IMR-90 (cell line): ENCODE measurements around the gene PDE4B. TPM values are rescaled to one million over a fixed set of nuclear protein-coding genes. Genes with fewer than 3 reads are reported as not detected.

Source experiments
- ATAC-seq: fragments of 200-7000 bp; cut with Tn5 transposase; 2 replicates; pipeline ENCODE4 v1.9.1; 2020; ENCODE audit warnings: low read depth, mild to moderate bottlenecking, moderate library complexity
- BruUV-seq: library from RNA; stranded (reverse); fragments of 400-500 nt; replicated peaks from 2 replicates; lab custom pipeline; 2021; lab: Mats Ljungman, UMichigan
- CTCF ChIA-PET: fragments of 300-600 bp; formaldehyde crosslinking; extraction: SDS; loops from one replicate; lab custom pipeline; 2021; ENCODE audit warnings: antibody characterized with exemption; lab: Yijun Ruan, JAX
- POLR2A ChIA-PET: fragments of 300-600 bp; sonication (Branson Sonifier 250); formaldehyde crosslinking; loops from one replicate; lab custom pipeline; 2022; ENCODE audit warnings: antibody characterized with exemption; ENCODE audit not compliant: unreplicated experiment; lab: Charles Lee
- DNase-seq: peaks from one replicate; pipeline ENCODE4 v3.0.0; 2013
- H2AFZ ChIP-seq: replicated peaks from 2 replicates; pipeline ENCODE3; 2013; ENCODE audit warnings: low read length, mild to moderate bottlenecking; ENCODE audit not compliant: poor library complexity
- H2AK5ac ChIP-seq: 2 replicates; pipeline ENCODE4 v1.6.1; 2013; ENCODE audit warnings: low read depth, low read length, inconsistent platforms
- H2AK9ac ChIP-seq: replicated peaks from 2 replicates; pipeline ENCODE3; 2013; ENCODE audit warnings: mild to moderate bottlenecking, low read depth, low read length, moderate library complexity; ENCODE audit not compliant: poor library complexity
- H2BK120ac ChIP-seq: 2 replicates; pipeline ENCODE4 v1.6.1; 2013; ENCODE audit warnings: low read depth, low read length, inconsistent platforms
- H2BK15ac ChIP-seq: 3 replicates; pipeline ENCODE4 v1.6.1; 2013; ENCODE audit warnings: low read depth, low read length, inconsistent platforms
- H2BK20ac ChIP-seq: 2 replicates; pipeline ENCODE4 v1.6.1; 2013; ENCODE audit warnings: low read depth, mild to moderate bottlenecking, inconsistent platforms, low read length, moderate library complexity
- H2BK5ac ChIP-seq: 2 replicates; pipeline ENCODE4 v1.6.1; 2013; ENCODE audit warnings: mild to moderate bottlenecking, low read depth, low read length, inconsistent platforms; ENCODE audit not compliant: poor library complexity, severe bottlenecking
- H3K14ac ChIP-seq: replicated peaks from 2 replicates; pipeline ENCODE4 v1.6.1; 2013; ENCODE audit warnings: low read depth, low read length, inconsistent platforms
- H3K18ac ChIP-seq: 2 replicates; pipeline ENCODE4 v1.6.1; 2013; ENCODE audit warnings: low read depth, low read length, control low read depth
- H3K23ac ChIP-seq: 2 replicates; pipeline ENCODE4 v1.6.1; 2013; ENCODE audit warnings: low read depth, low read length, inconsistent platforms
- H3K27ac ChIP-seq: 2 replicates; pipeline ENCODE4 v1.5.1; 2013; ENCODE audit warnings: mild to moderate bottlenecking, control low read depth, low read length; ENCODE audit not compliant: insufficient read depth
- H3K27me3 ChIP-seq: 2 replicates; pipeline ENCODE4 v1.6.1; 2013; ENCODE audit warnings: low read length; ENCODE audit not compliant: control insufficient read depth, insufficient read depth
- H3K36me3 ChIP-seq: 2 replicates; pipeline ENCODE4 v1.6.1; 2013; ENCODE audit warnings: low read length, mixed read lengths; ENCODE audit not compliant: control insufficient read depth, insufficient read depth
- H3K4ac ChIP-seq: 2 replicates; pipeline ENCODE4 v1.6.1; 2013; ENCODE audit warnings: low read depth, low read length, inconsistent platforms
- H3K4me1 ChIP-seq: 2 replicates; pipeline ENCODE4 v1.6.1; 2013; ENCODE audit warnings: low read length, mixed read lengths; ENCODE audit not compliant: control insufficient read depth, insufficient read depth
- H3K4me2 ChIP-seq: 2 replicates; pipeline ENCODE4 v1.6.1; 2013; ENCODE audit warnings: low read depth, mild to moderate bottlenecking, control low read depth, low read length, moderate library complexity
- H3K4me3 ChIP-seq: 2 replicates; pipeline ENCODE4 v1.5.1; 2013; ENCODE audit warnings: low read depth, mild to moderate bottlenecking, control low read depth, low read length, moderate library complexity; ENCODE audit not compliant: insufficient read depth
- H3K56ac ChIP-seq: 2 replicates; pipeline ENCODE4 v1.6.1; 2013; ENCODE audit warnings: low read length, inconsistent platforms; ENCODE audit not compliant: insufficient read depth; ENCODE audit errors: extremely low read depth
- H3K79me1 ChIP-seq, 2 experiments: 2 replicates each; pipeline ENCODE4 v1.6.1; 2013; ENCODE audit warnings: low read length in 2 of 2, inconsistent platforms in 1 of 2, low read depth in 1 of 2
- H3K9ac ChIP-seq: 2 replicates; pipeline ENCODE4 v1.6.1; 2013; ENCODE audit warnings: low read depth, low read length, control low read depth
- H3K9me1 ChIP-seq: 2 replicates; pipeline ENCODE4 v1.6.1; 2013; ENCODE audit warnings: low read length, inconsistent platforms; ENCODE audit not compliant: insufficient read depth
- H3K9me3 ChIP-seq: 2 replicates; pipeline ENCODE4 v1.6.1; 2013; ENCODE audit warnings: low read length; ENCODE audit not compliant: control insufficient read depth, insufficient read depth
- H4K20me1 ChIP-seq: 2 replicates; pipeline ENCODE4 v1.6.1; 2013; ENCODE audit warnings: low read length, inconsistent platforms; ENCODE audit not compliant: insufficient read depth
- H4K5ac ChIP-seq: 2 replicates; pipeline ENCODE4 v1.6.1; 2013; ENCODE audit warnings: mild to moderate bottlenecking, low read depth, low read length, control low read depth
- H4K8ac ChIP-seq, 2 experiments: 2 replicates each; pipeline ENCODE4 v1.6.1; 2013; ENCODE audit warnings: low read depth in 2 of 2, low read length in 2 of 2, control low read depth in 1 of 2, inconsistent platforms in 1 of 2
- H4K91ac ChIP-seq: 2 replicates; pipeline ENCODE4 v1.6.1; 2013; ENCODE audit warnings: low read depth, low read length, inconsistent platforms; ENCODE audit not compliant: insufficient read depth
- BHLHE40 ChIP-seq: fragments of 150-350 bp; IDR thresholded peaks from 2 replicates; pipeline ENCODE4 v1.6.1; 2016; ENCODE audit warnings: mild to moderate bottlenecking, low read depth, low read length
- CEBPB ChIP-seq: IDR thresholded peaks from 2 replicates; pipeline ENCODE4 v1.6.1; 2012; ENCODE audit warnings: low read depth, low read length, improper control_type of control experiment
- CHD1 ChIP-seq: IDR thresholded peaks from 2 replicates; pipeline ENCODE4 v1.6.1; 2012; ENCODE audit warnings: low read depth, low read length, improper control_type of control experiment
- FOS ChIP-seq: fragments of 150-350 bp; IDR thresholded peaks from 2 replicates; pipeline ENCODE4 v1.6.1; 2016; ENCODE audit warnings: low read depth, low read length
- MAFK ChIP-seq: IDR thresholded peaks from 2 replicates; pipeline ENCODE4 v1.6.1; 2012; ENCODE audit warnings: low read depth, low read length, improper control_type of control experiment
- MAZ ChIP-seq: IDR thresholded peaks from 2 replicates; pipeline ENCODE4 v1.6.1; 2012; ENCODE audit warnings: low read depth, mild to moderate bottlenecking, low read length, improper control_type of control experiment, moderate library complexity, borderline replicate concordance
- MXI1 ChIP-seq: IDR thresholded peaks from 2 replicates; pipeline ENCODE4 v1.6.1; 2012; ENCODE audit warnings: low read depth, mild to moderate bottlenecking, low read length, moderate library complexity, borderline replicate concordance
- NFE2L2 ChIP-seq: fragments of 150-350 bp; IDR thresholded peaks from 2 replicates; pipeline ENCODE4 v1.6.1; 2016; ENCODE audit warnings: low read depth, mild to moderate bottlenecking, low read length
- POLR2A ChIP-seq: IDR thresholded peaks from 2 replicates; pipeline ENCODE4 v1.6.1; 2012; ENCODE audit warnings: mild to moderate bottlenecking, low read depth, low read length
- RAD21 ChIP-seq: IDR thresholded peaks from 2 replicates; pipeline ENCODE4 v1.6.1; 2012; ENCODE audit warnings: low read length, improper control_type of control experiment
- RCOR1 ChIP-seq: IDR thresholded peaks from 2 replicates; pipeline ENCODE4 v1.6.1; 2012; ENCODE audit warnings: mild to moderate bottlenecking, low read length, improper control_type of control experiment; ENCODE audit not compliant: insufficient replicate concordance
- RFX5 ChIP-seq: IDR thresholded peaks from 2 replicates; pipeline ENCODE4 v1.8.0; 2012; ENCODE audit warnings: low read depth, mild to moderate bottlenecking, low read length, moderate library complexity
- SMC3 ChIP-seq: fragments of 150-350 bp; IDR thresholded peaks from 2 replicates; pipeline ENCODE4 v1.6.1; 2016; ENCODE audit warnings: low read depth, mild to moderate bottlenecking, antibody characterized with exemption, low read length, moderate library complexity
- WGBS, 2 experiments: methylation state at CpG; one replicate each; pipeline versions ENCODE4 v1.1.5 to v1.1.7; 2013; ENCODE audit warnings: missing lambda C conversion rate in 2 of 2; ENCODE audit not compliant: insufficient read length in 1 of 2; ENCODE audit errors: extremely low coverage in 2 of 2; 5-methylcytosine and 5-hydroxymethylcytosine counted together
- dilution Hi-C: fragments of 300-500 bp; cut with HindIII; formaldehyde crosslinking; loops from one replicate; pipeline ENCODE4 v1.14.3; 2018; ENCODE audit warnings: low sequenced_read_pairs; ENCODE audit not compliant: unreplicated experiment
- in situ Hi-C: fragments of 300-500 bp; cut with MboI; formaldehyde crosslinking; loops from 3 replicates; pipeline ENCODE4 v1.14.3; 2019; ENCODE audit warnings: low sequenced_read_pairs, inconsistent platforms, mixed read lengths
- intact Hi-C: fragments of 100-400 bp; cut with micrococcal nuclease; formaldehyde crosslinking; loops from 2 replicates; pipeline ENCODE4 v1.10.0; 2022
- polyA plus RNA-seq, 3 experiments: library from polyadenylated mRNA; depleted of rRNA; stranded (reverse); fragments of >200 nt; gene quantifications; 2 replicates each; pipeline ENCODE4 v1.2.3, GENCODE V29; 2012; ENCODE audit warnings: low replicate concordance in 1 of 3
- total RNA-seq: library from RNA; depleted of rRNA; stranded (reverse); fragments of >200 nt; gene quantifications from 2 replicates; pipeline ENCODE4 v1.2.3, GENCODE V29; 2012
- TF ChIP-seq, protein P1 (sequence below): fragments of 150-350 bp; IDR thresholded peaks from 2 replicates; pipeline ENCODE4 v1.6.1; 2017; ENCODE audit warnings: mild to moderate bottlenecking, antibody characterized with exemption, low read length, low read depth
- TF ChIP-seq, protein P2 (sequence below): fragments of 150-350 bp; IDR thresholded peaks from 2 replicates; pipeline ENCODE4 v1.6.1; 2016; ENCODE audit warnings: low read depth, mild to moderate bottlenecking, low read length, moderate library complexity, borderline replicate concordance

PDE4B gene
- total and polyA plus RNA-seq, 2 of the 4 experiments (the other 2 are of a cell fraction), result 5.8 to 21.3 TPM

DNA sequence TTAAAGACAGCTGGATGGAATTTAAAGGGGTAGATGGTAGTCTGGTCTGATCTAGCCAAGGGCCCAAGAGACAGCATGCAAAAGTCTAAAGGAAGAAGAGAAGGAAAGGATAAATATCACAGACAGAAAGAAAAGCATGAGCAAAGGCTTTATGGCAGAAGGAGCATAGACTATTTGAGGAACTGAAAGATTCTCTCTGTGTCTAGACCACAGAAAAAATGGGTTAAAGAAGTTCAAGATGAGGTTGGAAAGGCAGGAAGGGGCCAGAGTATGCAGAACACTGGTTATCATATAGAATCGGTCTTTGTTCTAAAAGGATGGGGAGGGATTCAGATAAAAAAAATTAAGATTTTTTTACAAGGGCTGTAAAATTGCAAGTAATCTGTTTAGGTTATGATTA, 604.5 kb downstream of the PDE4B start:
- intact Hi-C loops (no loop called here), in situ Hi-C loops (no loop called here), dilution Hi-C loops (no loop called here)
- Histone ChIP-seq H3K4me3 (no peak overlapping the region), H2BK20ac (no peak overlapping the region), H2AK5ac (no peak overlapping the region), H3K9ac (no peak overlapping the region), H2BK5ac (no peak overlapping the region), H4K8ac (no peak overlapping the region), H4K5ac (no peak overlapping the region), H2AFZ (no peak overlapping the region), H3K23ac (no peak overlapping the region), H3K4ac (no peak overlapping the region), H4K20me1 (no peaks in the 10 kb centered on the region), H2BK15ac (no peak overlapping the region; the same call in 2 of the 3 replicates), H4K91ac (no peak overlapping the region), H3K18ac (no peak overlapping the region), H3K4me2 (no peak overlapping the region), H3K9me1 (peaks cover 5% of the 10 kb centered on the region; the same call in 1 of the 2 replicates), H3K14ac (no peak overlapping the region), H3K27ac (no peak overlapping the region), H3K79me1 (no peaks in the 10 kb centered on the region), H3K9me3 (no peaks in the 10 kb centered on the region), H3K56ac (no peak overlapping the region), H3K4me1 (peaks cover 7% of the 10 kb centered on the region; the same call in 1 of the 2 replicates), H2BK120ac (no peak overlapping the region), H2AK9ac (no peak overlapping the region), H3K36me3 (no peaks in the 10 kb centered on the region), H3K27me3 (no peaks in the 10 kb centered on the region)
- BruUV-seq, result no TSS peak
- DNase-seq, result no peak
- ATAC-seq, result no peak
- no peak for TF ChIP-seq BHLHE40
- TF ChIP-seq SMC3, result no peak
- no peak for TF ChIP-seq CHD1
- no peak for TF ChIP-seq RFX5
- TF ChIP-seq RCOR1, result no peak
- TF ChIP-seq MAZ, result no peak
- TF ChIP-seq RAD21, result no peak
- TF ChIP-seq FOS, result no peak
- TF ChIP-seq, protein P1, sequence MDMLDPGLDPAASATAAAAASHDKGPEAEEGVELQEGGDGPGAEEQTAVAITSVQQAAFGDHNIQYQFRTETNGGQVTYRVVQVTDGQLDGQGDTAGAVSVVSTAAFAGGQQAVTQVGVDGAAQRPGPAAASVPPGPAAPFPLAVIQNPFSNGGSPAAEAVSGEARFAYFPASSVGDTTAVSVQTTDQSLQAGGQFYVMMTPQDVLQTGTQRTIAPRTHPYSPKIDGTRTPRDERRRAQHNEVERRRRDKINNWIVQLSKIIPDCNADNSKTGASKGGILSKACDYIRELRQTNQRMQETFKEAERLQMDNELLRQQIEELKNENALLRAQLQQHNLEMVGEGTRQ, result no peak
- no peak for TF ChIP-seq NFE2L2
- TF ChIP-seq, protein P2, sequence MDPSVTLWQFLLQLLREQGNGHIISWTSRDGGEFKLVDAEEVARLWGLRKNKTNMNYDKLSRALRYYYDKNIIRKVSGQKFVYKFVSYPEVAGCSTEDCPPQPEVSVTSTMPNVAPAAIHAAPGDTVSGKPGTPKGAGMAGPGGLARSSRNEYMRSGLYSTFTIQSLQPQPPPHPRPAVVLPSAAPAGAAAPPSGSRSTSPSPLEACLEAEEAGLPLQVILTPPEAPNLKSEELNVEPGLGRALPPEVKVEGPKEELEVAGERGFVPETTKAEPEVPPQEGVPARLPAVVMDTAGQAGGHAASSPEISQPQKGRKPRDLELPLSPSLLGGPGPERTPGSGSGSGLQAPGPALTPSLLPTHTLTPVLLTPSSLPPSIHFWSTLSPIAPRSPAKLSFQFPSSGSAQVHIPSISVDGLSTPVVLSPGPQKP, result no peak
- TF ChIP-seq CEBPB, result no peak
- no peak for TF ChIP-seq POLR2A
- TF ChIP-seq MXI1, result no peak
- TF ChIP-seq MAFK, result no peak
- POLR2A ChIA-PET, result no interaction called here
- no CpG with 5 or more reads among the region's 1 CpG for WGBS, 2 experiments
- CTCF ChIA-PET, result no interaction called here
